HG03439 (cell line): ENCODE results near the gene YAP1.
"Not testable (repeated sequence)": the region's sequence is repeated elsewhere in the genome, so short reads cannot be mapped to it uniquely, and the experiment has no call there.

Experiments
- ATAC-seq: cut with Tn5 transposase; IDR thresholded peaks from one replicate; pipeline ENCODE4 v1.9.1; 2021; ENCODE audit warnings: mild to moderate bottlenecking, moderate library complexity; ENCODE audit not compliant: unreplicated experiment

Gene YAP1

DNA sequence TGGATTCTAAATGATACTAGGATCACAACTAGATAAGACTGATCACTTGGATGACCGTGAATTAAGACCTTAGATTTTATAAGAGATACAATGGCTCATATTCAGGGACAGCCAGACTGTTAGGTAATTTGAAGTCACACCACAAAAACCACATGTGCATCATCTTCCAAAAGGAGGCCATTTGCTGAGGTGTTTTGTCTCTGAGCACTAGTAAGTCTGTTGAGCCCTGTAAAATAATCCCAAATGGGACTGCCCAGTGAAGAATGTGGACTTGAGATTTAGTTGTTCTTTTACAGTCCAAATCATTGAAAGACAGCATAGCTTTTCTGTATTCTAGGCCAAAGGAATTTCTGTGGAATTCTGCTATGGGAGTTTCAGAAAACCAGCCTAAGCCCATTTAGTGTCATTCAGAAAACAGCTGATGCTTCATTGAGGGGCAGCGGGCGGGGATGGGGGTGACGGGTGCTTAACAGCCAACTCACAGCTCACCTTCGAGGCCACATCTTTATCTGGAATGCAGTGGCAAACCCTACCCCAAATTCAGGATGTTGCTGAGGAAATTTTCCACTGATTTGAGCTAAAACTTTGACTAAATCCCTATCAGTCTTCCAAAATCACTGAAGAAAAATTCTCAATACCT is 127.0 kb downstream of the YAP1 start:
- no peak for ATAC-seq

- no peak for ATAC-seq
Measured at GRCh38 chr11:102238391-102238821, 128.2 kb downstream of the YAP1 start.

DNA sequence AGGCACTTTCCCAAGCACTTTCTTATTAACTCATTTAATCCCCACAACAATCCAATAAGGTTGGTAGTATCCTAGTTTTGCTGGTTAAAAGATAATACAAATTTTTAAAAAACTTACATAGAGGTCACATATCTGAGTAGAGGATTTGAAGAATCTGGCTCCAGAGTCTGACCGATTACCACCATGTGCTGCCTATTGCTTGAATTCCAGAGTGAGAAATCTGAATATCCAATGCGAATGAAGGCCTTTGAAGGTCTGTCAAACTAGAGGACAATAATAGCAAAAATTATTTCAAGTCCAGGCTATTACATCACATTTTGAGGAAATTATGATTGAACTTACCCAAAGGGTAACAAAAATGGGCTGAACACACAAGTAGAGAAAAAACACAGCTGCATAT is 129.2 kb downstream of the YAP1 start:
- ATAC-seq = no peak

DNA sequence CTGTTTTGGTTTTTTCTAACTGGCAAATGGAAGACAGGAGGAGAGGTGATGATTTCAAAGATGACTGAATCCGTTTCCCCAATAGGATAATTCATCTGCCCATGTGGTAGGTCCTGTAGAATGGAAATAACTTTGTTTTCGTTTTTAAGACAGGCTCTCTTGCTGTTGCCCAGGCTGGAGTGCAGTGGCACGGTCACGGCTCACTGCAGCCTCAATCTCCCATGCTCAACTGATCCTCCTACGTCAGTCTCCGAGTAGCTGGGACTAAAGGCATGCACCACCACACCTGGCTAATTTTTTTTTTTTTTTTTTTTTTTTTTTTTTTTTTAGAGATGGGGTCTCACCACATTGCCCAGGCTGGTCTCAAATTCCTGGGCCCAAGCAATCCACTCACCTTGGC is 129.7 kb downstream of the YAP1 start:
- ATAC-seq = no peak

GRCh38 chr11:102240502-102240901 is 130.3 kb downstream of the YAP1 start:
- ATAC-seq = no peak

GRCh38 chr11:102241026-102241425 is 130.8 kb downstream of the YAP1 start:
- ATAC-seq = no peak

DNA sequence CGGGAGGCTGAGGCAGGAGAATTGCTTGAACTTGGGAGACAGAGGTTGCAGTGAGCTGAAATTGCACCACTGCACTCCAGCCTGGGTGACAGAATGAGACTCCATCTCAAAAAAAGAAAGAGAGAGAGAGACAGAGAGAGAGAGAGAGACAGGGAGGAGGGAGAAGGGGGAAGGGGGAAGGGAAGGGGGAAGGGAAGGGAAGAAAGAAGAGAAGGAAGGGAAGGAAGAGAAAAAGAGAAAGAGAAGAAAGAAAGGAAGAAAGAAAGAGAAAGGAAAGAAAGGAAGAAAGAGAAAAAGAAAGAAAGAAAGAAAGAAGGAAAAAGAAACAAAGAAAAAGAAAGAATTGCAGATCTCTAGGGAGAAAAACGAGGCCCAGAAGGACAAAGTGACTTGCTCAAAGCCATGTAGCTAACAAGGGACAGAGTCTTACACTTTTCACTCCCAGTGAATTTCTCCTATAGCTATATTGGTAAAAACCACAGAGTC is 133.2 kb downstream of the YAP1 start:
- no peak for ATAC-seq

- ATAC-seq = no peak
Measured at GRCh38 chr11:102244681-102245409, 134.6 kb downstream of the YAP1 start.

DNA sequence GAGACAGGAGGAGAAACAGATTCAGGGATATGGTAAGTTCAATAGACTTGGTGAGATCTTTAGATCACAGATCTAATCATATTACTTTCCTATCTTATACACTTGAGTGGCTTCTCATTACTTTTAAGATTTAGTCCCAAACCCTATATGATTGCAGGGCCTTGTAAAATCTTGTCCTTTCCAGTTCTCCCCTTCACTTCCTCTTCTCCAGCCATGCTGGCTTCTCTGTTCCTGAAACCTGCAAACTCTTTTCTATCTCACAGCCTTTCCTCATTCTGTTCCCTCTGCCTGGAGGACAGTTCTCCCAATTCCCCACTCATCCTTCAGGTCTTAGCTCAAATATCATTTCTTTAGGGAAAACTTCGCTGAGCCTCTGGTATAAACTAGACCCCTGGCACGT is 141.2 kb downstream of the YAP1 start:
- no peak for ATAC-seq

GRCh38 chr11:102252339-102252891 is 142.2 kb downstream of the YAP1 start:
- ATAC-seq = no peak

DNA sequence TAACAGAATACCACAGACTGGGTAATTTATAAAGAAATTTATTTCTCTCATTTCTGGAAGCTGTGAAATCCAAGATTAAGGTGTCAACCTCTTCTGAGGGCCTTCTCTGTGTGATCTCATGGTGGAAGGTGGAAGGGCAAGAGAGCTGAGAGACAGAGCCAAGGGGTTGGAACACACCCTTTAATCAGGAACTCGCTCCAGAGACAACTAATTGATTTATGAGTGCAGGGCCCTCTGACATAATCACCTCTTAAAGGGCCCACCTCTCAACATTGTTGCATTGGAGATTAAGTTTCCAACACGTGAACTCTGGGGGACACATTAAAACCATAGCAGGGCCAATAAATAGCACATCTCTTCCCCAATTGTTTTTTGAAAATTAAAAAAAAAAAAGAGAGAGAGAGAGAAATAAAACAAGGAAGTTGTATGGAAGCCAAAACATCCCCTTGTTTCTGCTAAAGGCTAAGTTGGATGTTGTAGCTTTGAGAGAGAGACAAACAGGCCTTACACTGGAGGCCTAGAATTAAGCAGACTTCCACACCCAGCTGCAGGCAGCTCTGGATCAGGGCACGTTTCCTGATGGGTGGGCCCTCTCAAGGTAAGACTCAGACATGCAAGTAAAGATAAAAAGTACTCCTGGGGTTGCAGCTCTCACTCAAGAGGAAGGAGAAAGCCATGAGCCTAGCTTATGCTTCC is 142.9 kb downstream of the YAP1 start:
- ATAC-seq = no peak

DNA sequence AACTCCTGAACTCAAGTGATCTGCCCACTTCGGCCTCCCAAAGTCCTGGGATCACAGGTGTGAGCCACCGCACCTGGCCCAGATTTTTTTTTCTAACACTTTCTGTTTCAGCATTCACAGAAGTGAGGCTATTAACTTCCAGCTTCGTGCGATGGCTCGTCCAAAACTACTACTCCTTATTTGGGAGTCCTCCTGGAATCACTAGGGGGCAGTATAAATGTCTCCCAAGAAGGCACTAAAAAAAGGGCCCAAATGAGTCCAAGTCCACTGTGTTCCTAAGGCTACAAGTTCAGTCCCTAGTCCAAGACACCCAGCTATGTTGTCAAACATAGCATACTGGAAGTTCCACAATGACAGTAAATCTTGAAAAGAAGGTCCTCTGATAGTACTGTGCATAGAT is 143.8 kb downstream of the YAP1 start:
- ATAC-seq = no peak

DNA sequence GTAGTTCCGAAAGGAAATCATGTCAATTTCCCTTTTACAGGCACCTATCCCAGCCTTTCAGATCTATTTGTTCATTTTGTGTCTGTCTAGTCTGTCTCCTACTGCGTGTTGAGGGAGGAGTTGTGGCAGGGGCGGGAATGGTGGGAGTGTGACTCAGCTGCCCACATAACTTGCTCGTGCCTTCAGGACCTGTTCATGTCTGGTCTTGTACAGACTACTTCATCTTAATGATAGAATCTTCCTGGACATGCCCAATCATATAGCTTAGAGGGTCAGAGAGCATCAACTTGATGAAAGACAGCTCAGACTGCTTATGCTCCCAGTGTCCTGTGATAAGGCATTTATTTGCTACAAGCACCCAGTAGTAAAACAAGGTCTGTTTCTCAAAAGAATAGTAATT is 146.0 kb downstream of the YAP1 start:
- ATAC-seq = no peak

DNA sequence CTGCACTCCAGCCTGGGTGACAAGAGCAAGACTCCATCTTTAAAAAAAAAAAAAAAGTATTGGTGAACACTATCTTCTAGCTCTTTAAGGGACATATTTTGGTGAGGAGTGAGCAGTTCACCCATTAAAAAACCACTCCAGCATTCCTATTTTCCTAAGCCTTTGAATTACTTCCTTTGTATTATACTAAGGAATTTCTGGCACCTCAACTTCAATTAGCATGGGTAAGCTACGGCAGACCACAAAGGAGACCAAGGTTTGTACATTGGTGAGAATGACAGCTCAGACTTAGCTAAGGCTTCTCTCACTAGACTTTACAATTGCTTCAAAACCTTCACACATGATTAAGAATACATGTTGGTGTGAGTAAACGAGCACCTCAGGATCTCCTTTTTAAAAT is 150.0 kb downstream of the YAP1 start:
- no peak for ATAC-seq

- no peak for ATAC-seq
Measured at GRCh38 chr11:102263379-102264003, 153.2 kb downstream of the YAP1 start.

DNA sequence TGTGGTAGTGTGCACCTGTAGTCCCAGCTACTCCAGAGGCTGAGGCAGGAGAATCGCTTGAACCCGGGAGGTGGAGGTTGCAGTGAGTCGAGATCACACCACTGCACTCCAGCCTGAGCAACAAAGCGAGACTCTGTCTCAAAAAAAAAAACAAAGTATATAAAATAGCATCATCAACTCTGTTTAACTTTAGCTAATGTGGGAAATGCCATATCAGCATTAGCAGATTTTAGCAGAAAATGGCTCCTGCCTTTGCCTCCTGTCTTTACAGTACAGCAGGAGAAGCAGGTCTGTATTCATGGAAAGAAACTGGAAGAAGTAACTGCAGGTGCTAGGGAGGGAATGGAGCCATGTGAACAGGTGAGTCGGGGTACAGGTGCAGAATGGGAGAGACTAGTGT is 154.5 kb downstream of the YAP1 start:
- not testable (repeated sequence) for ATAC-seq

GRCh38 chr11:102266099-102266498 is 155.9 kb downstream of the YAP1 start:
- no peak for ATAC-seq

GRCh38 chr11:102267609-102268008 is 157.4 kb downstream of the YAP1 start:
- ATAC-seq = no peak

- ATAC-seq = peak; percentile 99
Measured at GRCh38 chr11:102268083-102268984, 158.1 kb downstream of the YAP1 start.

DNA sequence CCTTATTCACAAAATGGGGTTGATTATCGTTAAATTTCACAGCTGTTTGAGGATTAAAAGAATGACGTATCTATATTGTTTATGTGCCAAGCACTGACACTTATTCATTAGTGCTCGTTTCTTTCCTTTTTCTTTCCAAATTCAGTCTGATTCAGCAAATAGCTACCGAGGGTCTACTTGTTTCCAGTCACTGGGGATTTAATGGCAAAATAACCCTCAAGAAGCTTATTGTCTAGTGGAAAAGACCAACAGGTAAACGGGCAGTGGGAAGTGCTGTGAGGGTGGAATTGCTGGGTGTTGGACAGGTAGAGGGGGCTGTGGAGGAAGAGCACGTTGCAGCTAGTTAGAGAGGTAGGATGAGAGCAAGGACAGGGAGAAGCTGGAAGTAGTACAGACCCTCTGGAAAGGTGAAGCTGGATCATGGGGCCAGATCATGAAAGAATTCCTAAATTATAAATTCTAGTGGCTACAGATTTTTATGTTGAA is 158.8 kb downstream of the YAP1 start:
- ATAC-seq = no peak
